GM12872 (cell line): ENCODE results near the gene TXNDC11.

Experiments
- TF ChIP-seq, protein P1 (sequence below): IDR thresholded peaks from 3 replicates; pipeline ENCODE4 v1.5.1; 2011; ENCODE audit warnings: low read depth, mild to moderate bottlenecking, low read length, moderate library complexity; ENCODE audit not compliant: insufficient read depth

The TXNDC11 gene

DNA sequence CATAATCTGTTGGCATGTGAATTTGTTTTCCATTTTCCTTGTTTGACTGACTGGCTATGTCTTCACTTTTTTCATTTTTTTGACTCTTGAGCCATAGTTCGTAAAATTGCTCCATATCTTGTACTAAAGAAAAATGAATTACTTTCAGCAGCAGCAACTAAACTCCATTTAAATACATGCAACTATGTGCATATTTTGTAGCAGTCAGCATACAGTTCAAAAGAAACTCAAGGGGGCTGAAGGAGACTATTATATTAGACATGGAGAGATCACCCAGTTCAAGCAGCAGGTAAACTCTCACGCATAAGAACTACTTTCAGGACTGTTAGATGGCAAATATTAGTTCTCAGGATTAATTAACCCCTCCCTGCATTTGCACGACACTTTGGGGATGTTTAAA is 13.6 kb upstream of the TXNDC11 start:
- TF ChIP-seq, protein P1, sequence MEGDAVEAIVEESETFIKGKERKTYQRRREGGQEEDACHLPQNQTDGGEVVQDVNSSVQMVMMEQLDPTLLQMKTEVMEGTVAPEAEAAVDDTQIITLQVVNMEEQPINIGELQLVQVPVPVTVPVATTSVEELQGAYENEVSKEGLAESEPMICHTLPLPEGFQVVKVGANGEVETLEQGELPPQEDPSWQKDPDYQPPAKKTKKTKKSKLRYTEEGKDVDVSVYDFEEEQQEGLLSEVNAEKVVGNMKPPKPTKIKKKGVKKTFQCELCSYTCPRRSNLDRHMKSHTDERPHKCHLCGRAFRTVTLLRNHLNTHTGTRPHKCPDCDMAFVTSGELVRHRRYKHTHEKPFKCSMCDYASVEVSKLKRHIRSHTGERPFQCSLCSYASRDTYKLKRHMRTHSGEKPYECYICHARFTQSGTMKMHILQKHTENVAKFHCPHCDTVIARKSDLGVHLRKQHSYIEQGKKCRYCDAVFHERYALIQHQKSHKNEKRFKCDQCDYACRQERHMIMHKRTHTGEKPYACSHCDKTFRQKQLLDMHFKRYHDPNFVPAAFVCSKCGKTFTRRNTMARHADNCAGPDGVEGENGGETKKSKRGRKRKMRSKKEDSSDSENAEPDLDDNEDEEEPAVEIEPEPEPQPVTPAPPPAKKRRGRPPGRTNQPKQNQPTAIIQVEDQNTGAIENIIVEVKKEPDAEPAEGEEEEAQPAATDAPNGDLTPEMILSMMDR: no peak

DNA sequence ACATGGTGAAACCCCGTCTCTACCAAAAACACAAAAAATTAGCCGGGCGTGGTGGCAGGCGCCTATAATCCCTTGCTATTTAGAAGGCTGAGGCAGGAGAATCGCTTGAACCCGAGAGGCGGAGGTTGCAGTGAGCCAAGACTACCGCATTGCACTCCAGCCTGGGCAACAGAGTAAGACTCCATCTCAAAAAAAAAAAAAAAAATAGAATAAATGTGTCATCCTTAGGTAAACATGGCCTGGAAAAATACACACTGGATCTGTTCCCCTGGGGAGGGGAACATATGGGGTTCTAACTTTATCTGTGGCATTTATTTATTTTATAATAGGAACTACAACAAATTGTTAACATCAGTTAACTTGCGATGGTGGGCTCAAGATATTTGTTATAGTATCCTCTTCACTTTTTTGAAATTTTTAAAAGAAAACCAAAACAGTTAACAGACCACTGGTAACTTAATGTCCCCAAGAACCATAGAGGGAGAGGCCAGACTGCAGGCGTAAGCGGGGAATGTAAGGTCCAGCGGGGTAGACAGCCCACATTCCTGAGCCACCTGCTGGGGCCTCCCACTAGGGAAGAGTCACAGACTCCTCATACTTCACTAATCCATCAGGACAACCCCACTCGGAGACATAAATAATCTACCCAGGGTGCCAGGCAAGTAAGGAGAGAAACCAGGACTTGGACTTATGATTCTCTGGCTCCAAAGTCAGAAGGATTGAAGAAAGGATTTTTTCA is 12.5 kb upstream of the TXNDC11 start:
- TF ChIP-seq, protein P1: no peak

DNA sequence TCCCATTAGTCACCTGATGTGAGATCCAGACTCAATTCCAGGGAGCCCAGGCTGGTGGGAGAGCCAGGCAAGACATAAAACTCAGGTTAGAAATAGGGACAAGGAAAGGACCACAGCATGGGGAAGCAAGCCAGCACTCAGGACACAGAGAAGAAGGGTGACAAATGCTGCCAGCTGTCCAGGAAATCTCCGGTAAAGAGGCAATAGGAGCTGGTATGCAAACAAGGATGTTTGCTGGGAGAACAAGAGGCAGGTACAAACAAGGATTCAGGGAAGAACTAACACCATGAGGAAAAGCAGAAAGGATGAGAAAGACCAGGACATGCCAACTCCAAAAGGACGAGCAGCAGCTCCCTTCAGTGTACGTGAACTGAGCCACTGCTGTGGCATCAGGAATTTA is 10.2 kb upstream of the TXNDC11 start:
- TF ChIP-seq, protein P1: no peak

DNA sequence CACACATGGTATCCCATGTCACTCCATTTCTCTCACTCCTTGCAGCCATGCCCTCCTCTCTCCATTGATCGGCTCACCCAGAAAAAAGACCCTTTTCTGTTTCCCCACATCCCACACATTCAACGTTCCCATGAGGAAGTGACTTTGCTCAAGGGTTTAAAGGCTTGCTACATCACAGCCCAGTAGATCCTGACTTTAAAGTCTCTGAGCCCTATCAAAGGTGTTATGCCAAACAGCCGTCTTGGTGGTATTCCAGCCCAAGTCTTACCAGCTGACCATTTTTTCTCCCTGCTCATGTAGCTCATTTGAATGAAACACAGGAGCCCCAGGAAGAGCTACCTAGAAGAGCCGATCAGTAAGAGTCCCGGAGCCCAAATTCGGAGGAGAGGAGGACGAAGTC is 7.4 kb upstream of the TXNDC11 start:
- TF ChIP-seq, protein P1: no peak

DNA sequence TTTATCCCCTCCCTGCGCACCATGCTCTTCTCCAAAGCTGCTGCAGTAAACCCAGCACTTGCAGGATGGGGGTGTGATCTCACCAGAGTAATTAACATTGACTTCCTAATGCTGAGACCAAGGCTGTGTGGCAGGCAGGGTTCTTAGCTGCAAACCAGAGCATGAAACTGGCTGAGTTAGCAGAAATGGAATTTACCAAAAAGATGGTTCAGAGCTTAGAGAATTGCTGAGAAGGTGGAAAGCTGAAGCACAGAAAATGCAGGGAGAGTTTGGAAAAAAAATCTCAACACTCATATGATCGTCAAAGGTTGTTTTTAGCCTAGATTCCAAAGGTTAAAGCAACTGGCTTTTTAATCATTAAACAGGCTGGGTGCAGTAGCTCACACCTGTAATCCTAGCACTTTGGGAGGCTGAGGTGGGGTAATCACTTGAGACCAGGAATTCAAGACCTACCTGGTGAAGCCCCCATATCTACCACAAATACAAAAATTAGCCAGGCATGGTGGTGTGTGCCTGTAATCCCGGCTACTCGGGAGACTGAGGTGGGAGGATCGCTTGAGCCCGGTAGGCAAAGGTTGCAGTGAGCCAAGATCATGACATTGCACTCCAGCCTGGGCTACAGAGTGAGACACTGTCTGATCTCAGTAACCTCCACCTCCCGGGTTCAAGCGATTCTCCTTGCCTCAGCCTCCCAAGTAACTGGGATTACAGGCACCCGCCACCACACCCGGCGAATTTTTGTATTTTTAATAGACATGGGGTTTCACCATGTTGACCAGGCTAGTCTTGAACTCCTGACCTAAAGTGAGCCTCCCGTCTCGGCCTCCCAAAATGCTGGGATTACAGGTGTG is 6.0 kb upstream of the TXNDC11 start:
- TF ChIP-seq, protein P1: no peak

DNA sequence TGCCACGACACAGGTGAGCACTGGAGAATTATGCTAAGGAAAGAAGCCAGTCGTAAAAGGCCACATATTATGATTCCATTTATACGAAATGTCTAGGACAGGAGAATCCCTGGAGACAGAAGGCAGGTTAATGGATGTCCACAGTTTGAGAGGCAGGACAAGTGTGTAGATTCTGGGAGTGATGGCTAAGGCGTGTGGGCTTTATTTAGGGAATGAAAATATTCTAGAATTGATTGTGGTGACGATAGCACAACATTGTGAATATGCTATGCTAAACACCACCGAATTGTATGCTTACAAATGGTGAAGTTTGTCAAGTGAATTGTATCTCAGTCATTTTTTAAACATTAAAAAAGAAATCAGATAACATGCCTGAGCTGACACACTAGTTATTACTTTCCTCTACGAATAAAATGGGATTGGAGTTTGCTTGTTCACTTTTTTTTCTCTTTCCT is 5.3 kb upstream of the TXNDC11 start:
- TF ChIP-seq, protein P1: no peak

DNA sequence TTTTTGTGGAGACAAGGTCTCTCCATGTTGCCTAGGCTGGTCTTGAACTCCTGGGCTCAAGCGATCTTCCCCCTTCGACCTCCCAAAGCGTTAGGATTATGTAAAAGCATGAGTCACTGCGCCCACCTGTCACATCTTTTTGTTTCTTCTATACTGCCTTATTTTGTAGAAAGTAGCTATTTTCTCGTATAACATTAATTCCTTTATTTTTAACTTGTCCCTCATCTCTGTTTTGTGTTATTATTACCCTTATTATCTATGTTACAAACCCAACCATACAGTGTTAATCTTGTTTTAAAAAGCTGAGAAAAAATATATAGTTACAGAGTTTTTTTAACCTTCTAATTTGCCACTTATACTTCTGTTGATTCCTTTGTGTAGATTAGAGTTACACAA is 1.4 kb upstream of the TXNDC11 start:
- TF ChIP-seq, protein P1: no peak
